ENCODE results near the gene RBMS1. TPM values are rescaled to one million over a fixed set of nuclear protein-coding genes. Genes with fewer than 3 reads are reported as not detected.

RBMS1 gene
- total and polyA plus RNA-seq, 4 donors = 49.5 to 215 (median 76.3) TPM

DNA sequence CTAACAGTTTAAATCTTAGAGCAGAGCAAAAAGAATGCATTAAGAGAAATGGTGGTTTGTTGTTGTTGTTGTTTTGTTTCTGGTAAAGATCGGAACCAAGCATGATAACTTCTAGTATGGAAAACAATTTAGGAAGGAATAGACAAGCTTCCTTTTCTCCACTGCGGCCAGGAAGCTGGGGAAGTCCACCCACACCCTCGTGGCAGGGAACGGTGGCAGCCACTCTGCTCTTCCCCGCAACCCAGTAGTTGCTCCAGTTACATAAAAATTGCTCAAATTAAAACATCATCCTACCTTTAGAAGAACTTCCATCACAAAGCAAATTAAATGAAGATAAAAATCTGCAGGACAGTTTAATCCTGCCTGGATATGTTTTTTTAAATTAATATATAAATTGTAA lies 113.0 kb downstream of the RBMS1 start:
- Histone ChIP-seq H3K4me1 (ENCODE audit: control insufficient read depth in 5 of 5, insufficient read depth in 5 of 5, low read length in 5 of 5) (peaks cover 0 to 45% (median 24%) of the 10 kb centered on the region in 5 donors), H3K27ac (ENCODE audit: low read depth in 1 of 2, low read length in 1 of 2) (peak overlapping the region; percentile 47 to 73), H3K27me3 (ENCODE audit: control insufficient read depth in 3 of 3, insufficient read depth in 3 of 3, low read length in 2 of 3) (no peaks in the 10 kb centered on the region), H3K9me3 (ENCODE audit: control insufficient read depth in 4 of 4, insufficient read depth in 3 of 4, low read length in 3 of 4) (no peaks in the 10 kb centered on the region), H3K9ac (ENCODE audit: insufficient read depth in 1 of 2, low read length in 2 of 2) (no peak overlapping the region), H3K4me3 (no peak overlapping the region), H3K36me3 (ENCODE audit: control insufficient read depth in 4 of 4, insufficient read depth in 4 of 4, low read length in 4 of 4) (no peaks in the 10 kb centered on the region)
- 15 to 27% methylated on average over 5 of the region's 5 CpGs for WGBS, 2 donors
- DNase-seq (no peak), ATAC-seq (ENCODE audit: insufficient read depth, low FRiP score) (no peak)
- TF ChIP-seq CTCF (IDR thresholded peaks at IDR 0.05; ENCODE audit: control extremely low read depth, extremely low read depth) = no peak

DNA sequence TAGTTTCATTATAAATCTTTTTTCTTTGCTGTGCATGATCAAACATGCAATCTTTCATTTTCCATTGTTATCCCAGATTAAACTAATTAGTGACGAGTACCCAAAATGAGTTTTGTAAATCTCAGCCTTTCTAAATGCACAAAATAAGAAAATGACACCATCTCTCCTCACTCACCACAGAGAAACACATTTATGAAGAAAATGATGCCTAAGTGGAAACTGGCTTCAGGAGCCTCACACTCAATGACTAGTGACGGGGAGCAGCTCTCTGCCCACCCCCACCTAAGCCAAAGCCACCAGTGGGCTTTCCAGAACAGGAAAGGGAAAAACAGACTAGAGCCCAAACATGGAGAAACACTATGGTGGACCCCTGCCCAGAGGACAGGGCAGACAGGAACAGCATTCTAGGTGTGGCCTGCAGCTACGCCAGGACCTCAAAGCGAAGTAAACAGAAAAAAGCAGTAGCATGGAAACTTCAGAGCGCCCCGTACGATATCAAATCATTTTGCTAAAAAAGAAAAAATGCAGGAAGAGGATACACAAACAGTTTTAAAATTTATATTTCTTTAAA lies 113.5 kb downstream of the RBMS1 start:
- DNase-seq = no peak
- 63 to 70% methylated on average over 7 of the region's 7 CpGs for WGBS, 2 donors
- no peak for TF ChIP-seq CTCF (IDR thresholded peaks at IDR 0.05; ENCODE audit: control extremely low read depth, extremely low read depth)
- Histone ChIP-seq H3K4me3 (no peak overlapping the region), H3K9me3 (ENCODE audit: control insufficient read depth in 4 of 4, insufficient read depth in 3 of 4, low read length in 3 of 4) (no peaks in the 10 kb centered on the region), H3K4me1 (ENCODE audit: control insufficient read depth in 5 of 5, insufficient read depth in 5 of 5, low read length in 5 of 5) (peaks cover 0 to 47% (median 26%) of the 10 kb centered on the region in 5 donors), H3K36me3 (ENCODE audit: control insufficient read depth in 4 of 4, insufficient read depth in 4 of 4, low read length in 4 of 4) (no peaks in the 10 kb centered on the region), H3K27me3 (ENCODE audit: control insufficient read depth in 3 of 3, insufficient read depth in 3 of 3, low read length in 2 of 3) (no peaks in the 10 kb centered on the region), H3K9ac (ENCODE audit: insufficient read depth in 1 of 2, low read length in 2 of 2) (no peak overlapping the region), H3K27ac (ENCODE audit: low read depth in 1 of 2, low read length in 1 of 2) (peak overlapping the region; percentile 42 to 87)
- ATAC-seq (ENCODE audit: insufficient read depth, low FRiP score) = no peak

GRCh38 chr2:160379399-160379798 lies 114.2 kb downstream of the RBMS1 start:
- DNase-seq (peak in 2 of 3 donors; percentile 77 to 80), ATAC-seq (ENCODE audit: insufficient read depth, low FRiP score) (peak; percentile 12)
- Histone ChIP-seq H3K36me3 (ENCODE audit: control insufficient read depth in 4 of 4, insufficient read depth in 4 of 4, low read length in 4 of 4) (no peaks in the 10 kb centered on the region), H3K4me3 (no peak overlapping the region), H3K27ac (ENCODE audit: low read depth in 1 of 2, low read length in 1 of 2) (peak overlapping the region; percentile 2 to 51), H3K9ac (ENCODE audit: insufficient read depth in 1 of 2, low read length in 2 of 2) (peak overlapping the region in 1 of 2 donors; percentile 16), H3K9me3 (ENCODE audit: control insufficient read depth in 4 of 4, insufficient read depth in 3 of 4, low read length in 3 of 4) (no peaks in the 10 kb centered on the region), H3K27me3 (ENCODE audit: control insufficient read depth in 3 of 3, insufficient read depth in 3 of 3, low read length in 2 of 3) (no peaks in the 10 kb centered on the region), H3K4me1 (ENCODE audit: control insufficient read depth in 5 of 5, insufficient read depth in 5 of 5, low read length in 5 of 5) (peaks cover 0 to 47% (median 26%) of the 10 kb centered on the region in 5 donors)
- no peak for TF ChIP-seq CTCF (IDR thresholded peaks at IDR 0.05; ENCODE audit: control extremely low read depth, extremely low read depth)
- 5 to 6% methylated on average over 3 of the region's 3 CpGs for WGBS, 2 donors

All from lung (tissue), 12 donors.